K562 (cell line): ENCODE results near the gene GALNT16. TPM values are rescaled to one million over a fixed set of nuclear protein-coding genes. Genes with fewer than 3 reads are reported as not detected.

Experiments
- E4F1 ChIP-seq: fragments of 250-450 bp; sonication (Bioruptor Pico); IDR thresholded peaks from 2 replicates; pipeline ENCODE4 v1.5.0; 2021; ENCODE audit warnings: mild to moderate bottlenecking, borderline replicate concordance
- FOXA1 ChIP-seq: fragments of 450-650 bp; IDR thresholded peaks from 2 replicates; pipeline ENCODE4 v1.6.1; 2016; ENCODE audit warnings: mild to moderate bottlenecking, borderline replicate concordance
- GMEB1 ChIP-seq: fragments of 250-450 bp; sonication (Bioruptor Pico); IDR thresholded peaks from 2 replicates; pipeline ENCODE4 v1.4.0; 2020; ENCODE audit warnings: mild to moderate bottlenecking
- LARP7 ChIP-seq: fragments of 450-650 bp; IDR thresholded peaks from 2 replicates; pipeline ENCODE4 v1.6.1; 2016
- MEF2A ChIP-seq: IDR thresholded peaks from 2 replicates; pipeline ENCODE4 v1.6.1; 2011; ENCODE audit warnings: low read depth, mild to moderate bottlenecking, low read length, moderate library complexity; ENCODE audit not compliant: control insufficient read depth
- NCOA6 ChIP-seq: fragments of 450-650 bp; IDR thresholded peaks from 2 replicates; pipeline ENCODE4 v1.6.1; 2017; ENCODE audit warnings: mild to moderate bottlenecking
- SP1 ChIP-seq: sonication (generic); formaldehyde crosslinking; IDR thresholded peaks from 2 replicates; pipeline ENCODE4 v1.8.1; 2022; ENCODE audit warnings: mild to moderate bottlenecking, missing genetic modification reagents
- TFE3 ChIP-seq: fragments of 450-650 bp; formaldehyde crosslinking; IDR thresholded peaks from 2 replicates; pipeline ENCODE4 v1.4.0; 2020; ENCODE audit warnings: mild to moderate bottlenecking, mixed read lengths
- ZHX1 ChIP-seq: fragments of 150-350 bp; conservative IDR thresholded peaks from 2 replicates; pipeline ENCODE4 v1.6.1; 2014; ENCODE audit warnings: low read length
- ZNF511 ChIP-seq: sonication (generic); formaldehyde crosslinking; IDR thresholded peaks from 2 replicates; pipeline ENCODE4 v1.8.0; 2022; ENCODE audit warnings: mild to moderate bottlenecking, missing genetic modification reagents
- polyA plus RNA-seq, 8 experiments: library from polyadenylated mRNA; depleted of rRNA in 4 of 8; stranded (reverse) in 5 of 8; unstranded in 3 of 8; fragments of >200 nt; fragmentation: Nextera tagmentation in 2 of 8; fragmentation: Illumina TruSeq in 1 of 8; extraction: Ambion mirVana in 2 of 8; extraction: Trizol in 1 of 8; gene quantifications; 2 replicates each; pipeline versions ENCODE4 v1.2.1 to v1.2.3, GENCODE V29; 2011 to 2014; ENCODE audit warnings: inconsistent platforms in 1 of 8, missing spikeins in 1 of 8
- total RNA-seq, 7 experiments: library from RNA; depleted of rRNA in 6 of 7; stranded (reverse); fragments of >200 nt in 6 of 7; fragmentation: Illumina TruSeq in 2 of 7; extraction: Trizol in 2 of 7; gene quantifications; 2 replicates each; pipeline versions ENCODE4 v1.2.1 to v1.2.3, GENCODE V29; 2011 to 2021; ENCODE audit warnings: low replicate concordance in 1 of 7

GALNT16 gene
- total and polyA plus RNA-seq, 9 of the 15 experiments (the other 6 are each of a cell fraction or from before 2014, with no cell fraction given): not detected

- TF ChIP-seq TFE3 (CRISPR knock-in tag) (no peak), SP1 (CRISPR knock-in tag) (no peak), NCOA6 (no peak), FOXA1 (no peak), LARP7 (no peak), ZNF511 (no peak), ZHX1 (no peak), E4F1 (no peak), MEF2A (no peak), GMEB1 (CRISPR knock-in tag) (no peak)
These were observed 74.6 kb downstream of the GALNT16 start (continued) for GRCh38 chr14:69334576-69334975.
